Retinal pigment epithelial cell (primary cell): ENCODE measurements around the gene HPS6.
"Not testable (repeated sequence)": the region's sequence is repeated elsewhere in the genome, so short reads cannot be mapped to it uniquely, and the experiment has no call there.

Experiments used
- DNase-seq: peaks from one replicate; pipeline ENCODE4 v3.0.0-alpha.2; 2010; ENCODE audit warnings: low read depth
- H3K4me3 ChIP-seq: 2 replicates; pipeline ENCODE4 v1.5.1; 2011; ENCODE audit warnings: mild to moderate bottlenecking, low read length, control low read depth, moderate library complexity
- TF ChIP-seq, protein P1 (sequence below): conservative IDR thresholded peaks from 2 replicates; pipeline ENCODE4 v1.5.1; 2011; ENCODE audit warnings: low read depth, low read length, control low read depth, inconsistent platforms

The HPS6 gene

DNA sequence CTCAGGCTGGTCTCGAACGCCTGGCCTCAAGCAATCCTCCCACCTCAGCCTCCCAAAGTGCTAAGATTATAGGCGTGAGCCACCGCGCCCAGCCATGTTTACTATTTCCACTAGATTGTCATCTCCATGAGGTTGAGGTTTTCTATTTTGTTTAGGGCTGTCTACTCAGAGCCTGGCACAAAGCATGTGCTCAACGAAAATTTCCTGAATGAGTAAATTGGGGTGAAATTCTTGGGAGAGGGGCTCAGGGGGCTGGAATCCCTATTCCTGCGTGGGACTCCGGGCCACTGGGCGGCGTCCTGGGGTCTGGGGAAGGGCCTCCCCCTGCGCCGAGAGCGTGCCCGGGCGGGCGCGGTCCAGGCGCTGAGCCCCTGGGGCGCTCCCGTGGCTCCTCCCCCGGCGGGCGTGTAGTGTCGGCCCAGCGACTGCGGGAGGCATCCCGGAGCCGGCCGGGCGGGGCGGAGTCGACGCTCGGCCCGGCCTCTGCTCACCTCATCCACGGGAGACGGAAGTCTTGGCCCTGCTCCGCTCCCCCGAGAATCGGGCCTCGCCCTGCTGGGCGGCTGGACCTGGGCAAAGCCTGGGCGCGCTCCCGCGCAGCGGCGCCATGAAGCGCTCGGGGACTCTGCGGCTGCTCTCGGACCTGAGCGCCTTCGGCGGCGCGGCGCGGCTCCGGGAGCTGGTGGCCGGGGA, at the start of gene HPS6:
Gene HPS6, plus strand, starts transcription at position 482 of the 693 bp plus-strand sequence. Its CDS starts 126 bp downstream, at position 608.
- DNase-seq = peak; percentile 67
- TF ChIP-seq, protein P1, sequence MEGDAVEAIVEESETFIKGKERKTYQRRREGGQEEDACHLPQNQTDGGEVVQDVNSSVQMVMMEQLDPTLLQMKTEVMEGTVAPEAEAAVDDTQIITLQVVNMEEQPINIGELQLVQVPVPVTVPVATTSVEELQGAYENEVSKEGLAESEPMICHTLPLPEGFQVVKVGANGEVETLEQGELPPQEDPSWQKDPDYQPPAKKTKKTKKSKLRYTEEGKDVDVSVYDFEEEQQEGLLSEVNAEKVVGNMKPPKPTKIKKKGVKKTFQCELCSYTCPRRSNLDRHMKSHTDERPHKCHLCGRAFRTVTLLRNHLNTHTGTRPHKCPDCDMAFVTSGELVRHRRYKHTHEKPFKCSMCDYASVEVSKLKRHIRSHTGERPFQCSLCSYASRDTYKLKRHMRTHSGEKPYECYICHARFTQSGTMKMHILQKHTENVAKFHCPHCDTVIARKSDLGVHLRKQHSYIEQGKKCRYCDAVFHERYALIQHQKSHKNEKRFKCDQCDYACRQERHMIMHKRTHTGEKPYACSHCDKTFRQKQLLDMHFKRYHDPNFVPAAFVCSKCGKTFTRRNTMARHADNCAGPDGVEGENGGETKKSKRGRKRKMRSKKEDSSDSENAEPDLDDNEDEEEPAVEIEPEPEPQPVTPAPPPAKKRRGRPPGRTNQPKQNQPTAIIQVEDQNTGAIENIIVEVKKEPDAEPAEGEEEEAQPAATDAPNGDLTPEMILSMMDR = no peak
- peak within 1 kb of the TSS; percentile 62 for H3K4me3 ChIP-seq

DNA sequence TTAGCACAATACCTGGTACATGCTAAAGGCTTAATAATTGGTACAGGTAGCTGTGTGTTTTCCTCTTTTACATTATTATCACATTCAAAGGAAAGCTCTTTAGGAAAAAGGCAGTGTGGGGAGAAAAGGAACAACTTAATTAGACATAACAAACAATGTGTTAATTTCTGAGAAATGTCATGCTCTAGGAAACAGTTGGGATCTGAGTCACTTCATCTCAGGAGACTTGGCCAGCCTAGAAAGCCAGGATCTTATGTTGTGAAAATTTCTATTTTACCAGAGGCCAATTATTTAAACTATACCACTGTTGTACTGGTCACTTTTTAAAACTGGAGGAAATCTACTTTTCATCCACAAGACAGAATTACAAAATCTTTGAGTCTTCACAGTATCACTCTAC, 48.7 kb upstream of the HPS6 start:
- TF ChIP-seq, protein P1 = no peak
- DNase-seq = no peak

DNA sequence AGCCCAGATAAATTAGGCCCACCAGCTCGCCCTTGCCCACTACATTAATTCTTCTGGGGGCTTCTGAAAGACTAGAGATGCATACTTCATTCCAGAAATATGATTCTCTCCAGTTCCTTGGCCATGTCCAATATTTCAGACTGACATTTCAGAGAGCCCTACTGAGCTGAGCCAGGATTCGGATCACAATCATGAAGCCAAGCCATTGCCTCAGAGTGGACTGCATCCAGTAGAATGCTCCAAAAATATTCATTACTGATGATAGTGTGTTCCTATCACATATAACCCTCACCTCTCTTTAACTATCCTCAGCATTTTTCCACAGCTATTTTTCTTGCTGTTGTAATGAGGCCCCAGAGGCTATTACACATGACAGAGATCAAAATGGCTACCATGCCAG, 47.9 kb upstream of the HPS6 start:
- TF ChIP-seq, protein P1 = no peak
- no peak for DNase-seq
- no peak overlapping the region for H3K4me3 ChIP-seq

More for the DNA sequence above, 48.7 kb upstream of the HPS6 start:
- H3K4me3 ChIP-seq = no peak overlapping the region

GRCh38 chr10:102020938-102021337, 44.2 kb upstream of the HPS6 start:
- DNase-seq = no peak
- TF ChIP-seq, protein P1 = no peak
- H3K4me3 ChIP-seq = no peak overlapping the region

DNA sequence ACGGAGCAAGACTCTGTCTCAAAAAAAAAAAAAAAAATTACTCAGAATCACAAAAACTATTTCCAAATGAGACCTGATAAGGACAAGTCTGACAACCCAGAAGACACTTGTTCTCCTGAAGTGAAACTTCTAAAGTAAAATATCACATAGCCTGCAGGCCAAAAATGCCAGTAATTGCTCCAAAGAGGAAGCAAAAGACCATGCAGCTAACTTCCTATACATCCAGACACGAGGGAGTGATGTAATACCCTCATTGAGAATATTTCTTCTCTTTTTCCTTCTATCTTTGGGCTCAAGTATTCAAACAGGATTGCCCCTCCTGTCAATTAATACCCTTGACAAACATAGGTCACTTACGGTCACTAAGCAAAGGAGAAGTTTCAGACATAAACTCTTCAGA, 40.4 kb upstream of the HPS6 start:
- DNase-seq = no peak
- TF ChIP-seq, protein P1 = no peak
- no peak overlapping the region for H3K4me3 ChIP-seq

DNA sequence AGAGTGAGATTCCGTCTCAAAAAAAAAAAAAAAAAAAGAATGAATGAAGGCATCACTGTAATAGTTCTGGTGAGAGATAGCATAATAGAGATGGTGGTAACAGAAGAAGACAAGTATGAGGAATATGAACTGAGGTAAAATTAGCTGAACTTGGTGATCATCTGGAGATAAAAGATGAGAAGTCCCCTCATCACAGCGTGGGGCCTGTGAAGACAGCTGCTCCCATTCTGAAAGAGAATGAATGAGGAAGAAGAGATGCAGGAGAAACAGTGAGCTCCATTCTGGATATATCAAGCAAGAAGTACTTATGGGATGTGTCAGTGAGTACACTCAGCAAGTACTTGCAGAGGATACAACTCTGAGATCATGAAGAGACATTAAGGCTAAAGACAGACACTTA, 37.9 kb upstream of the HPS6 start:
- TF ChIP-seq, protein P1 = no peak
- H3K4me3 ChIP-seq = no peak overlapping the region

GRCh38 chr10:102033787-102034186, 31.4 kb upstream of the HPS6 start:
- DNase-seq = no peak
- TF ChIP-seq, protein P1 = no peak
- H3K4me3 ChIP-seq = no peak overlapping the region

More for the DNA sequence above, 37.9 kb upstream of the HPS6 start:
- no peak for DNase-seq

DNA sequence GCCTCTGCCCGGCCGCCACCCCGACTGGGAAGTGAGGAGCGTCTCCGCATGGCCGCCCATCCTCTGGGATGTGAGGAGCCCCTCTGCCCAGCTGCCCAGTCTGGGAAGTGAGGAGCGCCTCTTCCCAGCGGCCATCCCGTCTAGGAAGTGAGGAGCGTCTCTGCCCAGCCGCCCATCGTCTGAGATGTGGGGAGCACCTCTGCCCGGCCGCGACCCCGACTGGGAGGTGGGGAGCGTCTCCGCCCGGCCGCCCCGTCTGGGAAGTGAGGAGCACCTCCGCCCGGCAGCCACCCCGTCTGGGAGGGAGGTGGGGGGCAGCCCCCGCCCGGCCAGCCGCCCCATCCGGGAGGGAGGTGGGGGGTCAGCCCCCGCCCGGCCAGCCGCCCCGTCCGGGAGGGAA, 29.3 kb upstream of the HPS6 start:
- H3K4me3 ChIP-seq, DNase-seq: not testable (repeated sequence)
